Astrocyte (in vitro differentiated cells and primary cell): ENCODE results near the gene WDR33. TPM values are rescaled to one million over a fixed set of nuclear protein-coding genes. Genes with fewer than 3 reads are reported as not detected.

Experiments used
- DNase-seq: peaks from one replicate; pipeline ENCODE4 v3.0.0-alpha.2; 2010; ENCODE audit warnings: low read depth
- FAIRE-seq: peaks from 2 replicates; lab custom pipeline; 2011; peaks lifted over from hg19 to GRCh38; lab: Jason Lieb, UNC
- H2AFZ ChIP-seq: 2 replicates; pipeline ENCODE4 v1.6.0; 2012; ENCODE audit warnings: low read depth, low read length, inconsistent platforms
- H3K27ac ChIP-seq: 2 replicates; pipeline ENCODE4 v1.5.1; 2011; ENCODE audit warnings: low read depth, low read length, inconsistent platforms
- H3K27me3 ChIP-seq: 2 replicates; pipeline ENCODE4 v1.6.0; 2011; ENCODE audit warnings: low read length, inconsistent platforms; ENCODE audit not compliant: insufficient read depth
- H3K36me3 ChIP-seq: 2 replicates; pipeline ENCODE4 v1.5.1; 2011; ENCODE audit warnings: low read length, inconsistent platforms; ENCODE audit not compliant: insufficient read depth
- H3K4me1 ChIP-seq: 2 replicates; pipeline ENCODE4 v1.5.1; 2011; ENCODE audit warnings: low read length, inconsistent platforms; ENCODE audit not compliant: insufficient read depth
- H3K4me2 ChIP-seq: 2 replicates; pipeline ENCODE4 v1.6.0; 2012; ENCODE audit warnings: low read length, inconsistent platforms
- H3K4me3 ChIP-seq: 2 replicates; pipeline ENCODE4 v1.5.1; 2011; ENCODE audit warnings: low read depth, mild to moderate bottlenecking, low read length, inconsistent platforms; ENCODE audit not compliant: insufficient read depth
- H3K79me2 ChIP-seq: 2 replicates; pipeline ENCODE4 v1.6.0; 2012; ENCODE audit warnings: mild to moderate bottlenecking, low read length, inconsistent platforms; ENCODE audit not compliant: insufficient read depth
- H3K9ac ChIP-seq: 2 replicates; pipeline ENCODE4 v1.6.0; 2012; ENCODE audit warnings: mild to moderate bottlenecking, low read length, inconsistent platforms
- H3K9me3 ChIP-seq: 2 replicates; pipeline ENCODE4 v1.5.1; 2012; ENCODE audit warnings: low read depth, mild to moderate bottlenecking, low read length, inconsistent platforms; ENCODE audit not compliant: insufficient read depth
- H4K20me1 ChIP-seq: 2 replicates; pipeline ENCODE4 v1.6.0; 2012; ENCODE audit warnings: low read length, inconsistent platforms; ENCODE audit not compliant: insufficient read depth
- H3K27ac Mint-ChIP-seq: one replicate; pipeline ENCODE4 v1.8.0; 2021; ENCODE audit warnings: mild to moderate bottlenecking, mixed read lengths; ENCODE audit not compliant: unreplicated experiment
- H3K27me3 Mint-ChIP-seq: one replicate; pipeline ENCODE4 v1.8.0; 2021; ENCODE audit warnings: low read depth, mixed read lengths; ENCODE audit not compliant: unreplicated experiment
- H3K36me3 Mint-ChIP-seq: one replicate; pipeline ENCODE4 v1.8.0; 2021; ENCODE audit warnings: low read depth, mixed read lengths; ENCODE audit not compliant: unreplicated experiment
- H3K4me1 Mint-ChIP-seq: one replicate; pipeline ENCODE4 v1.8.0; 2021; ENCODE audit warnings: low read depth, mixed read lengths; ENCODE audit not compliant: unreplicated experiment
- H3K4me3 Mint-ChIP-seq: one replicate; pipeline ENCODE4 v1.8.0; 2021; ENCODE audit warnings: mild to moderate bottlenecking, moderate library complexity, mixed read lengths; ENCODE audit not compliant: unreplicated experiment
- H3K9me3 Mint-ChIP-seq: one replicate; pipeline ENCODE4 v1.8.0; 2021; ENCODE audit warnings: mild to moderate bottlenecking, mixed read lengths; ENCODE audit not compliant: unreplicated experiment
- CTCF ChIP-seq: IDR thresholded peaks from 2 replicates; pipeline ENCODE4 v1.5.1; 2011; ENCODE audit warnings: low read depth, mild to moderate bottlenecking, inconsistent platforms, low read length, moderate library complexity; ENCODE audit not compliant: insufficient read depth
- EZH2 ChIP-seq: IDR thresholded peaks from 2 replicates; pipeline ENCODE4 v1.6.1; 2012; ENCODE audit warnings: mild to moderate bottlenecking, low read length, inconsistent platforms; ENCODE audit not compliant: insufficient read depth
- total RNA-seq: library from RNA; stranded (reverse); gene quantifications from 2 replicates; pipeline ENCODE4 v1.2.1, GENCODE V29; 2021

Gene WDR33
- total RNA-seq, 1 donor from 2014 or later: 40.9 TPM

DNA sequence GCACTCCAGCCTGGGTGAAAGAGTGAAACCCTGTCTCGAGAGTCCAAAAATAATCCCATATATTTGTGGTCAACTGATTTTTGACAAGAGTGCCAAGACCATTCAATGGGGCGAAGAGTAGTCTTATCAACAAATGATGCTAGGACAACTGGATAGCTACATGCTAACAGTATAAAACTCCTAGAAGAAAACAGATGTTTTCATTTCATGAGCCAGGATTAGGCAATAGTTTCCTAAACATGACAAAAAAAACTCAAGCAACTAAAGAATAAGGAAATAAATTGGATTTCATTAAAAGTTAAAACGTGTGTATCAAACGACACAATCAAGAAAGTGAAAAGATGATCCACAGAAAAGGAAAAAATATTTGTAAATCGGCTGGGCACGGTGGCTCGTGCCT is 141.9 kb downstream of the WDR33 start:
- Histone ChIP-seq H3K79me2 (peaks cover 7% of the 10 kb centered on the region), H3K36me3 (no peaks in the 10 kb centered on the region), H3K4me3 (no peak overlapping the region), H3K27me3 (peaks cover 13% of the 10 kb centered on the region), H3K9me3 (no peaks in the 10 kb centered on the region), H3K4me1 (peaks cover 5% of the 10 kb centered on the region), H4K20me1 (peaks cover 32% of the 10 kb centered on the region), H3K9ac (no peak overlapping the region), H3K27ac (no peak overlapping the region), H3K4me2 (no peak overlapping the region), H2AFZ (no peak overlapping the region)
- no peaks in the 10 kb centered on the region for H3K9me3 Mint-ChIP-seq
- no peak for DNase-seq
- no peak overlapping the region for H3K4me3 Mint-ChIP-seq
- peaks cover 15% of the 10 kb centered on the region for H3K4me1 Mint-ChIP-seq
- FAIRE-seq: no peak
- H3K36me3 Mint-ChIP-seq: peaks cover 9% of the 10 kb centered on the region
- H3K27ac Mint-ChIP-seq: no peak overlapping the region
- peaks cover 7% of the 10 kb centered on the region for H3K27me3 Mint-ChIP-seq
- TF ChIP-seq EZH2 (no peak), CTCF (no peak)

DNA sequence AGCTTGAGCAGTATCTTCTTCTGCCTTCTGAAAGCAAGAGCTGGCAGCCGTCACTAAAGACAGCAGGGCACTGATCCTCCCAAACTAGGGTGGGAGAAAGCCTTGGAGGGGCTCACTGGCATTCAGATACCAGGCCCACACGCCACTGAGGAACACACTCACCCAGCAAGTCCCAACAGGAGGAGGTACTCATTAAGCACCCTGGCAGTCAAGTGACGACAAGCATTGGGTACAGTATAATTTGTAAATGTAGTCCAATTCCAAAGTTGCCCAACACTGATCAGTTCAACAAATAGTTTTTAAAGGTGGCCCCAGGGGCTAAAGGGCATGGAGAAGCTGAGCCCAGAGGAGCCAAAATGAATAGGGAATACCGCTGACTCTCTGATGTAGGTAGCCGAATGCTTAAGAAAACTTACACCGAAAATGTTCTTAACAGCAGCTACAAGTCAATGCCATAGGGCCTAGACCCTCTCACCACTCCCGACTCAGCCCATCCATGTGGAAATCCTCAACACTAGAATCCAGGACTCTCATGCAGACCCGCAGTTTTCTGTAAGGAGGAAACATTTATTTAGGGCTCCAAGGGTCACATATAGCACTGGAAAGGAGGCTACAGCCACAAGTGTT is 145.6 kb downstream of the WDR33 start:
- peaks cover 9% of the 10 kb centered on the region for H3K27me3 Mint-ChIP-seq
- Histone ChIP-seq H3K9ac (no peak overlapping the region), H2AFZ (no peak overlapping the region), H3K36me3 (no peaks in the 10 kb centered on the region), H3K4me1 (peaks cover 4% of the 10 kb centered on the region), H3K27me3 (peaks cover 22% of the 10 kb centered on the region), H3K79me2 (peaks cover 16% of the 10 kb centered on the region), H3K27ac (no peak overlapping the region), H3K9me3 (no peaks in the 10 kb centered on the region), H3K4me3 (no peak overlapping the region), H4K20me1 (peaks cover 48% of the 10 kb centered on the region), H3K4me2 (no peak overlapping the region)
- no peak overlapping the region for H3K27ac Mint-ChIP-seq
- DNase-seq (no peak), FAIRE-seq (peak; percentile 13)
- peaks cover 21% of the 10 kb centered on the region for H3K4me1 Mint-ChIP-seq
- H3K36me3 Mint-ChIP-seq: peaks cover 12% of the 10 kb centered on the region
- H3K4me3 Mint-ChIP-seq: no peak overlapping the region
- H3K9me3 Mint-ChIP-seq: no peaks in the 10 kb centered on the region
- TF ChIP-seq EZH2: no peak
- no peak for TF ChIP-seq CTCF

DNA sequence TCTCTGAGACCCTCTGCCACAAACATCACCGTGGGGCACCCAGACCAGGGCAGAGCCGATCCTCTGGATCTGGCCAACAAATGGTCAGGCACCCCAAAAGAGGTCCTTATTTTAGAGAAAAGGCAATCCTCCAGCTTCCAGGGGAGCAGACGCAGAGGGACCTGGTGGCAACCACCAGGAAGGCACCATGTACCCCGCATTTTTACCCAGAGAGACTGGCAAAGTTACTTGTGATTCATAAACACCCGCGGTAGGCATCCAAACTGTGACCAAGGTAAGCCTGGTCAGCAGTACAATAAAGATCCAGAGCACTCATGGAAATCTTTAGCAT is 146.1 kb downstream of the WDR33 start:
- Mint-ChIP-seq H3K4me3 (no peak overlapping the region), H3K27ac (no peak overlapping the region), H3K9me3 (peaks cover 3% of the 10 kb centered on the region), H3K27me3 (peaks cover 9% of the 10 kb centered on the region), H3K36me3 (peaks cover 16% of the 10 kb centered on the region), H3K4me1 (peaks cover 25% of the 10 kb centered on the region)
- Histone ChIP-seq H3K4me1 (peaks cover 4% of the 10 kb centered on the region), H2AFZ (no peak overlapping the region), H3K36me3 (no peaks in the 10 kb centered on the region), H3K9ac (no peak overlapping the region), H3K4me2 (peak overlapping the region; percentile 80), H3K4me3 (no peak overlapping the region), H3K27me3 (peaks cover 22% of the 10 kb centered on the region), H3K27ac (no peak overlapping the region), H3K79me2 (peaks cover 16% of the 10 kb centered on the region), H3K9me3 (no peaks in the 10 kb centered on the region), H4K20me1 (peaks cover 51% of the 10 kb centered on the region)
- TF ChIP-seq EZH2 (no peak), CTCF (no peak)
- FAIRE-seq (no peak), DNase-seq (no peak)
